ENCODE measurements around the gene KRT72. TPM values are rescaled to one million over a fixed set of nuclear protein-coding genes. Genes with fewer than 3 reads are reported as not detected.

The KRT72 gene
- total RNA-seq, 1 experiment from 2014 or later: 0.17 TPM

- no peaks in the 10 kb centered on the region for H3K36me3 ChIP-seq (ENCODE audit: control insufficient read depth in 1 of 2, insufficient read depth in 2 of 2, low read length in 2 of 2)
- ChIA-PET POLR2A (no interaction called here), RAD21 (ENCODE audit: low non-redundant PET in 1 of 2, low total read pairs in 2 of 2, uncharacterized antibody in 2 of 2, unreplicated experiment in 2 of 2) (interaction anchor here in 1 of 2 experiments (1.1 kb wide), 1 partner anchor 8 kb away, joined by 3 read pairs; no protein-coding TSS in a partner anchor), CTCF (interaction anchor here (0.8 kb wide), 1 partner anchor 306 kb away, joined by 3 read pairs; no protein-coding TSS in a partner anchor)
- H3K27me3 ChIP-seq (ENCODE audit: insufficient read depth, low read length): no peaks in the 10 kb centered on the region
- BruUV-seq (replicated peaks): no TSS peak
- no peak within 1 kb of the TSS for H3K27ac ChIP-seq (ENCODE audit: low read depth, low read length)
- no peaks in the 10 kb centered on the region for H3K9me2 ChIP-seq (ENCODE audit: insufficient read depth)
- no peaks in the 10 kb centered on the region for H3K79me2 ChIP-seq (ENCODE audit: insufficient read depth, low read length)
- H4K20me1 ChIP-seq (ENCODE audit: insufficient read depth): no peaks in the 10 kb centered on the region
- DNase-seq (ENCODE audit: low read depth, low spot score): no peak
- no peak for ATAC-seq
- H3K9me3 ChIP-seq (ENCODE audit: control insufficient read depth in 1 of 2, insufficient read depth in 1 of 2, low read depth in 1 of 2, low read length in 2 of 2): no peaks in the 10 kb centered on the region
- H3K4me2 ChIP-seq (ENCODE audit: low read length): no peak within 1 kb of the TSS
- TF ChIP-seq ZNF274 (IDR thresholded peaks at IDR 0.05; ENCODE audit: low read depth, low read length) (no peak), ATF3 (IDR thresholded peaks at IDR 0.05) (no peak), SP1 (IDR thresholded peaks at IDR 0.05; ENCODE audit: low read depth) (no peak), JUND (IDR thresholded peaks at IDR 0.05) (no peak), EZH2phosphoT487 (IDR thresholded peaks at IDR 0.05; ENCODE audit: borderline replicate concordance) (no peak), EGR1 (IDR thresholded peaks at IDR 0.05; ENCODE audit: low read depth) (no peak), POLR2AphosphoS5 (IDR thresholded peaks at IDR 0.05; ENCODE audit: low read depth, low read length) (no peak), EZH2 (IDR thresholded peaks at IDR 0.05) (no peak), YY1 (IDR thresholded peaks at IDR 0.05; ENCODE audit: extremely low read depth, insufficient replicate concordance, low read depth, low read length) (no peak)
- intact Hi-C loops (cut with micrococcal nuclease): no loop called here
- H2AFZ ChIP-seq (ENCODE audit: low read depth, low read length, poor library complexity, severe bottlenecking): no peak within 1 kb of the TSS
- H3K4me1 ChIP-seq (ENCODE audit: control insufficient read depth in 1 of 2, insufficient read depth in 2 of 2, low read length in 2 of 2): no peaks in the 10 kb centered on the region
- no peak within 1 kb of the TSS for H3K9ac ChIP-seq (ENCODE audit: low read length)
- no peak within 1 kb of the TSS for H3K4me3 ChIP-seq (replicated peaks in 1 of 2; ENCODE audit: low read depth in 1 of 2, low read length in 2 of 2)
Measured at GRCh38 chr12:52573743-52574142, 27.5 kb downstream of the KRT72 start, which contains the start of gene KRT74. Gene KRT74 (minus strand): TSS chr12:52573843. CDS start chr12:52573777, 66 bp downstream.

- ATAC-seq: no peak
- CTCF ChIA-PET: interaction anchor here (0.8 kb wide), 1 partner anchor 306 kb away, joined by 3 read pairs; no protein-coding TSS in a partner anchor
- no peak for TF ChIP-seq SIN3A (IDR thresholded peaks at IDR 0.05; ENCODE audit: low read depth)
- no peak for TF ChIP-seq ZFX (IDR thresholded peaks at IDR 0.05)
- no peak for TF ChIP-seq EZH2 (IDR thresholded peaks at IDR 0.05)
- TF ChIP-seq CTCF (IDR thresholded peaks at IDR 0.05 in 2 of 3, conservative IDR thresholded peaks at IDR 0.05 in 1 of 3; ENCODE audit: borderline replicate concordance in 1 of 3, insufficient read depth in 1 of 3, low read depth in 2 of 3, low read length in 2 of 3): no peak
- no peak for TF ChIP-seq CEBPB (IDR thresholded peaks at IDR 0.05; ENCODE audit: low read depth)
- no peak for TF ChIP-seq ELF1 (IDR thresholded peaks at IDR 0.05; ENCODE audit: borderline replicate concordance, low read depth)
- no peak for TF ChIP-seq EGR1 (IDR thresholded peaks at IDR 0.05; ENCODE audit: low read depth)
- no peak for TF ChIP-seq CBX3 (IDR thresholded peaks at IDR 0.05; ENCODE audit: low read depth)
- no peak for TF ChIP-seq POLR2AphosphoS5 (IDR thresholded peaks at IDR 0.05; ENCODE audit: low read depth, low read length)
- no peak for TF ChIP-seq ZNF274 (IDR thresholded peaks at IDR 0.05; ENCODE audit: low read depth, low read length)
- TF ChIP-seq REST (IDR thresholded peaks at IDR 0.05; ENCODE audit: low read depth): no peak
Measured at GRCh38 chr12:52573306-52573705, 28.0 kb downstream of the KRT72 start.

More at GRCh38 chr12:52573306-52573705, 28.0 kb downstream of the KRT72 start:
- Histone ChIP-seq H3K9me2 (ENCODE audit: insufficient read depth) (no peaks in the 10 kb centered on the region), H3K27me3 (ENCODE audit: insufficient read depth, low read length) (no peaks in the 10 kb centered on the region), H3K36me3 (ENCODE audit: control insufficient read depth in 1 of 2, insufficient read depth in 2 of 2, low read length in 2 of 2) (no peaks in the 10 kb centered on the region), H3K27ac (ENCODE audit: low read depth, low read length) (no peak overlapping the region), H3K9me3 (ENCODE audit: control insufficient read depth in 1 of 2, insufficient read depth in 1 of 2, low read depth in 1 of 2, low read length in 2 of 2) (no peaks in the 10 kb centered on the region), H4K20me1 (ENCODE audit: insufficient read depth) (no peaks in the 10 kb centered on the region), H3K4me1 (ENCODE audit: control insufficient read depth in 1 of 2, insufficient read depth in 2 of 2, low read length in 2 of 2) (no peaks in the 10 kb centered on the region), H3K4me2 (ENCODE audit: low read length) (no peak overlapping the region), H3K79me2 (ENCODE audit: insufficient read depth, low read length) (no peaks in the 10 kb centered on the region), H3K9ac (ENCODE audit: low read length) (no peak overlapping the region), H2AFZ (ENCODE audit: low read depth, low read length, poor library complexity, severe bottlenecking) (no peak overlapping the region), H3K4me3 (replicated peaks in 1 of 2; ENCODE audit: low read depth in 1 of 2, low read length in 2 of 2) (no peak overlapping the region)
- no TSS peak for BruUV-seq (replicated peaks)
- intact Hi-C loops (cut with micrococcal nuclease): no loop called here
- ChIA-PET POLR2A (no interaction called here), RAD21 (ENCODE audit: low non-redundant PET in 1 of 2, low total read pairs in 2 of 2, uncharacterized antibody in 2 of 2, unreplicated experiment in 2 of 2) (interaction anchor here in 1 of 2 experiments (1.1 kb wide), 1 partner anchor 9 kb away, joined by 3 read pairs; no protein-coding TSS in a partner anchor)
- no peak for DNase-seq (ENCODE audit: low read depth, low spot score)

Measured in HCT116 (cell line).